Nephron progenitor cell (in vitro differentiated cells): ENCODE data around the gene ABHD1.

ENCODE experiments used
- DNase-seq: peaks from one replicate; pipeline ENCODE4 v3.0.0; 2021
- H3K27ac Mint-ChIP-seq: 2 replicates; pipeline ENCODE4 v1.8.0; 2021; ENCODE audit warnings: mild to moderate bottlenecking, moderate library complexity, mixed read lengths
- H3K27me3 Mint-ChIP-seq: 2 replicates; pipeline ENCODE4 v1.8.0; 2021; ENCODE audit warnings: mild to moderate bottlenecking, low read depth, mixed read lengths; ENCODE audit not compliant: poor library complexity
- H3K36me3 Mint-ChIP-seq: 2 replicates; pipeline ENCODE4 v1.8.0; 2021; ENCODE audit warnings: low read depth, mixed read lengths
- H3K4me1 Mint-ChIP-seq: 2 replicates; pipeline ENCODE4 v1.8.0; 2021; ENCODE audit warnings: mixed read lengths
- H3K4me3 Mint-ChIP-seq: 2 replicates; pipeline ENCODE4 v1.8.0; 2021; ENCODE audit warnings: mild to moderate bottlenecking, moderate library complexity, mixed read lengths
- H3K9me3 Mint-ChIP-seq: 2 replicates; pipeline ENCODE4 v1.8.0; 2021; ENCODE audit warnings: mild to moderate bottlenecking, moderate library complexity, mixed read lengths
- CTCF ChIP-seq: fragments of 200-600 bp; sonication (generic); IDR thresholded peaks from 2 replicates; pipeline ENCODE4 v1.5.0; 2021; ENCODE audit warnings: antibody characterized with exemption

The ABHD1 gene

DNA sequence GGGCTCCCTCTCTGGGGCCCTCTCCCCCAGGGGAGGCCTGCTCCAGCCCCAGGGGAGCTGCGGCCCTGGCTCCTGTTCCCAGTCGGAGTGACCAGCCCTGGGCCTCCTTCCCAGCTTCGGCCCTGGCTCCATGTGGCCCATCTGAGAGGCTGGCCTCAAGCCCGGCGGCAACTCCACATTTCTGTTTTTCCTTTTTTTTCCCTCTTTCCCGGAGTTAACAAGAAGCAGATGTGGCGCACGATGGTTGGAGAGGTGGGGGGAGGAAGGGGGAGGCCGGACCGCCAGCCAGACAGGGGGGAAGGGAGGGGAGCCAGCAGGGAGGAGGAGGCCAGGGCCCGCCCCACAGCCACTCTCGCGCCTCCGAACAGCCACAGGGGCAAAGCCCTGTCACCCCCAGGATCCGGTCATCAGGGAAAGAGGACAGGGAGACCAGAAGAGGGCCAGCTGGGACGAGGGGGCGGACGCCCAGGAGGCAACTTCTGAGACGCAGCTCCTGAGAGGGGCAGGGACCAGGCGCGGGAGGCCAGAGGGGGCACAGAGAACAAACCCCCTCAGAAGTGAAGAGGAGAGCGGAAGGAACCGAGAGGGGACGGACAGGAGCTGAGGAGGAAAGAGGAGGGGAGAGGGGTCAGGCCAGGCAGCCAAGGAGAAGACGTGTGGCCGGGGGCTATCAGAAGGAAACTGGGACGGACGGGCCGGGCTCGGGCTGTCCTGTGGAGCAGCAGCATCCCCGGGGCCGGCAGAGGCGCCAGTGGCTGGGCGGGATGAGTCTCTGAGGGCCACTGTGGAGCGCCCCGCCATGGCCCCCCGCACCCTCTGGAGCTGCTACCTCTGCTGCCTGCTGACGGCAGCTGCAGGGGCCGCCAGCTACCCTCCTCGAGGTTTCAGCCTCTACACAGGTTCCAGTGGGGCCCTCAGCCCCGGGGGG is 45.1 kb upstream of the ABHD1 start, which contains the start of gene EMILIN1:
Gene EMILIN1, plus strand, starts transcription at position 349 of the 928 bp plus-strand sequence. Its CDS starts 451 bp downstream, at position 800.
- Mint-ChIP-seq H3K36me3 (no peaks in the 10 kb centered on the region), H3K27me3 (no peaks in the 10 kb centered on the region), H3K9me3 (no peaks in the 10 kb centered on the region), H3K4me1 (peaks cover 82% of the 10 kb centered on the region), H3K27ac (peak within 1 kb of the TSS; percentile 98), H3K4me3 (peak within 1 kb of the TSS; percentile 80)
- TF ChIP-seq CTCF, result no peak
- peak; percentile 73 for DNase-seq

DNA sequence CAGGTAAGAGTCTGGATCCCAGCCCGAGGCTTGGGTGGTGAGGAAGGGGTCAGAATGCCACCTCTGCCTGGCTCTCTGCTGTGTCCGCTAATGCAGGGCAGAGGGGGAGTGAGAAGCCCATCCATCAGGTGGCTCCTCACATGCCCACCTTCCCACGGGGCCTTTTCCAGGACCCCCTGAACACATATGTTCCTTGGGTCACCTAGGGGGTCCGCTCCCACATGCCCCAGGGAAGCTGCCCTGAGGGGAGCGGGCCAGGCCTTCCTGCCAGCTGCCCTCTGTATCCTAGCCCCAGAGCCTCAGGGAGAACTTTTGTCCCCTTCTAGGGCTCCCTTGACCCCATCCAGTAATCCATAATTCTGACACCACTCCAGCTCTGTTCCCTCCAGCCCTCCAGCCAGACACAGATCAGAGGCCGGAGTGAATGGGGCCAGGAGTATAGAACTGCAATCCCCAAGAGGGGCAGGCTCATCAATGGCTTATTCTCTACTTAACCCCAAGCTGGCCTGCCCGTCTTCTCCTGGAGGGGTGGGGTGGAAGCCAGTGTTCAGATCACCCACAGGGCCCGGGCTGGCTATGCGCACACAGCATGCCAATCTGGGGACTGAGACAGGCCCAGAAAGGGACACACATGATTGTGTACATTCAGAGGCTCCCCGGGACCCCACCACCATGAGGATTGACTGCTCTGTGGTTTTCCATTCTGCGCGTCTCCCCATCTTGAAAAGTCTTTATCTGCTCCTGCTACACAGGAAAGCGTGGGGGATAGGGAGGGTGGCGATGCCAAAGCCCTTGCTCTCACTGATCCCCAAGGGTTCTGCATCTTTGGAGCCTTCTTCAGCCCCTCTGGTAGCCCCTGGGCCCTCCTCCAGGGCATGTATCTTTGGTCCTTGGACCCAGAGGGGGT is 44.1 kb upstream of the ABHD1 start:
- Mint-ChIP-seq H3K4me3 (peak overlapping the region; percentile 64), H3K36me3 (no peaks in the 10 kb centered on the region), H3K27me3 (no peaks in the 10 kb centered on the region), H3K9me3 (no peaks in the 10 kb centered on the region), H3K27ac (no peak overlapping the region), H3K4me1 (peaks cover 78% of the 10 kb centered on the region)
- no peak for DNase-seq
- TF ChIP-seq CTCF, result no peak

DNA sequence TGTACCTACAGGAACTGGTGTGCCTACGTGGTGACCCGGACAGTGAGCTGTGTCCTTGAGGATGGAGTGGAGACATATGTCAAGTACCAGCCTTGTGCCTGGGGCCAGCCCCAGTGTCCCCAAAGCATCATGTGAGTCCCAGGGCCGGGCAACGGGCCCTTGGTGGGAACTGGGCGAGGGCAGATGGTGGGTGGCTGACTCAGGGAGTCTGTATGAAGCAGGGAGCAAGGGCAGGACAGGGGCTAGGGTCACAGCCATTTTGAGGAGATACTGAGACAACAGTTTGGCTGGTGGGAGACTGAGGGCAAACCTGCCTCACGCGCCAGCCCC is 43.5 kb upstream of the ABHD1 start:
- no peak for TF ChIP-seq CTCF
- H3K4me1 Mint-ChIP-seq, result peaks cover 72% of the 10 kb centered on the region
- H3K36me3 Mint-ChIP-seq, result no peaks in the 10 kb centered on the region
- H3K4me3 Mint-ChIP-seq, result peak overlapping the region; percentile 64
- no peaks in the 10 kb centered on the region for H3K9me3 Mint-ChIP-seq
- H3K27me3 Mint-ChIP-seq, result peaks cover under 1% of the 10 kb centered on the region
- no peak for DNase-seq
- H3K27ac Mint-ChIP-seq, result peak overlapping the region; percentile 72

DNA sequence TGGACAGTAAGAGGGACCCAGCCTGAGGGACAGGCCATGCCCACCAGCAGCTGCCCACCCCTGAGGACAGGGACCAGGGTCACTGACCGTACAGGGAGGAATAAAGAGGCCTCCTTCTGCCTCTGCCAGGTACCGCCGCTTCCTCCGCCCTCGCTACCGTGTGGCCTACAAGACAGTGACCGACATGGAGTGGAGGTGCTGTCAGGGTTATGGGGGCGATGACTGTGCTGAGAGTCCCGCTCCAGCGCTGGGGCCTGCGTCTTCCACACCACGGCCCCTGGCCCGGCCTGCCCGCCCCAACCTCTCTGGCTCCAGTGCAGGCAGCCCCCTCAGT is 43.0 kb upstream of the ABHD1 start:
- no peak for TF ChIP-seq CTCF
- Mint-ChIP-seq H3K9me3 (no peaks in the 10 kb centered on the region), H3K4me1 (peaks cover 72% of the 10 kb centered on the region), H3K36me3 (no peaks in the 10 kb centered on the region), H3K27ac (no peak overlapping the region), H3K4me3 (peak overlapping the region; percentile 72), H3K27me3 (peaks cover 5% of the 10 kb centered on the region)
- no peak for DNase-seq

GRCh38 chr2:27081984-27082772 is 41.4 kb upstream of the ABHD1 start:
- Mint-ChIP-seq H3K9me3 (no peaks in the 10 kb centered on the region), H3K36me3 (no peaks in the 10 kb centered on the region), H3K27ac (no peak overlapping the region), H3K4me1 (peaks cover 61% of the 10 kb centered on the region), H3K27me3 (peaks cover 12% of the 10 kb centered on the region), H3K4me3 (no peak overlapping the region)
- no peak for DNase-seq
- TF ChIP-seq CTCF, result no peak
